HG03439 (cell line): Measurements from ENCODE around the gene SLC25A33.
"Not testable (repeated sequence)": the region's sequence is repeated elsewhere in the genome, so short reads cannot be mapped to it uniquely, and the experiment has no call there.

Experiments
- ATAC-seq: cut with Tn5 transposase; IDR thresholded peaks from one replicate; pipeline ENCODE4 v1.9.1; 2021; ENCODE audit warnings: mild to moderate bottlenecking, moderate library complexity; ENCODE audit not compliant: unreplicated experiment

The SLC25A33 gene

GRCh38 chr1:9538669-9539164, 548 bp upstream of the SLC25A33 start:
- ATAC-seq = no peak

GRCh38 chr1:9539829-9540550, 725 bp downstream of the SLC25A33 start:
- peak; percentile 50 for ATAC-seq

- no peak for ATAC-seq
Observed at GRCh38 chr1:9542430-9542829, 3.2 kb downstream of the SLC25A33 start.

GRCh38 chr1:9544926-9545325, 5.7 kb downstream of the SLC25A33 start:
- ATAC-seq = no peak

GRCh38 chr1:9549955-9550546, 10.8 kb downstream of the SLC25A33 start:
- no peak for ATAC-seq

GRCh38 chr1:9551984-9552383, 12.7 kb downstream of the SLC25A33 start:
- ATAC-seq = no peak

- ATAC-seq = no peak
Observed at GRCh38 chr1:9553736-9554144, 14.5 kb downstream of the SLC25A33 start.

GRCh38 chr1:9555942-9556341, 16.7 kb downstream of the SLC25A33 start:
- ATAC-seq = no peak

- no peak for ATAC-seq
Observed at GRCh38 chr1:9557624-9558023, 18.4 kb downstream of the SLC25A33 start.

GRCh38 chr1:9558271-9558945, 19.1 kb downstream of the SLC25A33 start:
- no peak for ATAC-seq

- no peak for ATAC-seq
Observed at GRCh38 chr1:9558946-9559545, 19.8 kb downstream of the SLC25A33 start.

GRCh38 chr1:9559673-9560072, 20.4 kb downstream of the SLC25A33 start:
- ATAC-seq = no peak

- ATAC-seq = not testable (repeated sequence)
Observed at GRCh38 chr1:9560090-9560489, 20.8 kb downstream of the SLC25A33 start.

- ATAC-seq = no peak
Observed at GRCh38 chr1:9561429-9561828, 22.2 kb downstream of the SLC25A33 start.

GRCh38 chr1:9569267-9569666, 30.0 kb downstream of the SLC25A33 start:
- no peak for ATAC-seq

GRCh38 chr1:9570886-9571529, 31.7 kb downstream of the SLC25A33 start:
- not testable (repeated sequence) for ATAC-seq

- ATAC-seq = no peak
Observed at GRCh38 chr1:9573723-9574122, 34.5 kb downstream of the SLC25A33 start.

- ATAC-seq = no peak
Observed at GRCh38 chr1:9575486-9575885, 36.2 kb downstream of the SLC25A33 start.

- no peak for ATAC-seq
Observed at GRCh38 chr1:9576903-9577302, 37.6 kb downstream of the SLC25A33 start.

- no peak for ATAC-seq
Observed at GRCh38 chr1:9577423-9577822, 38.2 kb downstream of the SLC25A33 start.

- ATAC-seq = no peak
Observed at GRCh38 chr1:9580942-9581341, 41.7 kb downstream of the SLC25A33 start.
